Right cardiac atrium (tissue), 5 donors: Measurements from ENCODE around the gene EIF1AX. TPM values are rescaled to one million over a fixed set of nuclear protein-coding genes. Genes with fewer than 3 reads are reported as not detected.

ENCODE experiments used
- ATAC-seq, 2 donors: fragments of 200-7000 bp; cut with Tn5 transposase; one replicate each; pipeline versions ENCODE4 v1.8.0 to v1.9.1; 2020; ENCODE audit warnings: moderate library complexity in 2 of 2, mild to moderate bottlenecking in 1 of 2
- DNase-seq, 3 donors: peaks; one replicate each; pipeline ENCODE4 v3.0.0-alpha.2; 2020
- H3K27ac ChIP-seq: one replicate; pipeline ENCODE4 v1.5.1; 2013; ENCODE audit warnings: mild to moderate bottlenecking, low read length, control low read depth, moderate library complexity
- H3K27me3 ChIP-seq: one replicate; pipeline ENCODE4 v1.6.1; 2013; ENCODE audit not compliant: control insufficient read depth, insufficient read depth
- H3K4me1 ChIP-seq: one replicate; pipeline ENCODE4 v1.6.1; 2013; ENCODE audit warnings: low read length; ENCODE audit not compliant: control insufficient read depth, insufficient read depth
- H3K4me3 ChIP-seq: one replicate; pipeline ENCODE4 v1.5.1; 2013; ENCODE audit warnings: low read length, control low read depth
- H3K9me3 ChIP-seq: one replicate; pipeline ENCODE4 v1.6.1; 2013; ENCODE audit warnings: low read length; ENCODE audit not compliant: control insufficient read depth
- WGBS: extraction: QIAGEN DNeasy Blood & Tissue Kit; methylation state at CpG from one replicate; pipeline ENCODE4 v1.1.7; 2013; 5-methylcytosine and 5-hydroxymethylcytosine counted together
- intact Hi-C, 4 donors: fragments of 100-400 bp; cut with DNase I; formaldehyde crosslinking; loops; one replicate each; pipeline versions ENCODE4 v1.11.0 to v1.14.0; 2022 to 2023
- polyA plus RNA-seq: library from polyadenylated mRNA; stranded (reverse); fragments of 200-250 nt; gene quantifications from one replicate; pipeline ENCODE4 v1.2.3, GENCODE V29; 2013
- total RNA-seq, 4 donors: library from RNA; stranded (reverse); fragmentation: NEBNext Ultra II Directional; extraction: Animal tissue kit (Norgen Biotek cat#: 25700); gene quantifications; one replicate each; pipeline ENCODE4 v1.2.1, GENCODE V29; 2021
- donor health status: healthy with polysubstance abuse.
- donor health status: DM: no; HTN: yes; CAD: no.
- donor health status: DM: no; HTN: no; CAD: no.
- donor health status: DM: no; HTN: yes; CAD: no; lungs with severe emphysema.
- donor health status: DM: yes; HTN: yes; CAD: no.

Gene EIF1AX
- total and polyA plus RNA-seq, 5 donors, result 25.4 to 91.1 (median 59.9) TPM

DNA sequence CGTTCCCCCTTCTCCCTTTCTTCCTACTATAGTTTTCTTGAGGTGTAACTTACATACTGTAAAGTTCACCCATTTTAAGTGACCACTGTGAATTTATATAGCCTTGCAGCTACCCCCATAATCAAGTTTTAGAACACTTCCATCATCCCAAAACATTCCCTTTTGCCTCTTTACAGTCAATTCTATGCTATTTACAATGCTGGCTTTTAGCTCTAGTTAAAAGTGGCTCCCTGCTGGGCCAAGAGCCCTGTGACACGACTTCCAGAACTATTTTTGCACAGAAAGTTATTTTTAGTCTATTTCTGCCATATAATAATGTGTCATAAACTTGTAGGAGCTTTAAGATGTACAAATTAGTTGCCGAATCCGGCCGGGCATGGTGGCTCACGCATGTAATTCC lies 51.8 kb downstream of the EIF1AX start:
- H3K4me1 ChIP-seq, result no peaks in the 10 kb centered on the region
- no peaks in the 10 kb centered on the region for H3K27me3 ChIP-seq
- no peak overlapping the region for H3K27ac ChIP-seq
- no peak overlapping the region for H3K4me3 ChIP-seq
- intact Hi-C loops, result no loop called here
- DNase-seq (no peak), ATAC-seq (no peak)
- 68% methylated on average over 6 of the region's 6 CpGs for WGBS
- no peaks in the 10 kb centered on the region for H3K9me3 ChIP-seq

GRCh38 chrX:20080277-20080676 lies 61.4 kb downstream of the EIF1AX start:
- H3K27me3 ChIP-seq, result no peaks in the 10 kb centered on the region
- DNase-seq, result no peak

More at GRCh38 chrX:20080277-20080676, 61.4 kb downstream of the EIF1AX start:
- Histone ChIP-seq H3K9me3 (no peaks in the 10 kb centered on the region), H3K4me1 (no peaks in the 10 kb centered on the region), H3K4me3 (no peak overlapping the region), H3K27ac (no peak overlapping the region)
- ATAC-seq, result no peak
- intact Hi-C loops, result no loop called here
- WGBS, result 88% methylated on average over 1 of the region's 1 CpG

Other genes starting within 250 kb of the EIF1AX start
- gene BCLAF3, start 150.8 kb downstream of the EIF1AX start, total RNA-seq, result 1 to 10 TPM; 7.3 to 8.4 (median 8.2) TPM
- gene BCLAF3, start 150.8 kb downstream of the EIF1AX start, polyA plus RNA-seq, result 2.8 TPM
- gene MAP7D2, start 24.9 kb downstream of the EIF1AX start, total RNA-seq, result 1 to 10 TPM in 1 of 4 donors, under 1 TPM in 3; 0.29 to 1.0 (median 0.66) TPM
- gene MAP7D2, start 24.9 kb downstream of the EIF1AX start, polyA plus RNA-seq, result 0.68 TPM
- 10 to 100 TPM; 25.2 to 37.4 (median 29.3) TPM for gene RPS6KA3, start 125.1 kb upstream of the EIF1AX start, total RNA-seq
- gene RPS6KA3, start 125.1 kb upstream of the EIF1AX start, polyA plus RNA-seq, result 11.1 TPM